ENCODE measurements around the gene WNK2.

- no peak for TF ChIP-seq KLF9 (tag by site-specific recombination; IDR thresholded peaks at IDR 0.05; ENCODE audit: low read depth)
- no peak for TF ChIP-seq CTCF (tag by site-specific recombination; IDR thresholded peaks at IDR 0.05)
- no peak for TF ChIP-seq TSHZ1 (tag by site-specific recombination; IDR thresholded peaks at IDR 0.05; ENCODE audit: borderline replicate concordance)
- no peak for TF ChIP-seq ZBTB8A (tag by site-specific recombination; IDR thresholded peaks at IDR 0.05)
- TF ChIP-seq ZNF221 (tag by site-specific recombination; IDR thresholded peaks at IDR 0.05; ENCODE audit: borderline replicate concordance): no peak
- TF ChIP-seq ZSCAN30 (tag by site-specific recombination; IDR thresholded peaks at IDR 0.05): no peak
- TF ChIP-seq ZFP69B (tag by site-specific recombination; IDR thresholded peaks at IDR 0.05): no peak
These were observed 178.1 kb downstream of the WNK2 start for GRCh38 chr9:93361995-93362394.

Data from HEK293 (cell line).